Measurements from ENCODE around the gene MAML2.

The MAML2 gene

GRCh38 chr11:96149743-96150555 lies 193.0 kb downstream of the MAML2 start:
- no peak for DNase-seq

GRCh38 chr11:96147906-96148486 lies 195.0 kb downstream of the MAML2 start:
- DNase-seq, result no peak

GRCh38 chr11:96147186-96147585 lies 195.8 kb downstream of the MAML2 start:
- DNase-seq, result no peak

- no peak for DNase-seq
These were observed 196.2 kb downstream of the MAML2 start for GRCh38 chr11:96146765-96147164.

- no peak for DNase-seq
These were observed 197.8 kb downstream of the MAML2 start for GRCh38 chr11:96145163-96145585.

GRCh38 chr11:96144553-96144952 lies 198.4 kb downstream of the MAML2 start:
- DNase-seq, result no peak

- peak in 1 of 2 donors; percentile 62 for DNase-seq
These were observed 199.9 kb downstream of the MAML2 start for GRCh38 chr11:96143041-96143521.

- DNase-seq, result no peak
These were observed 201.4 kb downstream of the MAML2 start for GRCh38 chr11:96141626-96142025.

GRCh38 chr11:96139691-96140090 lies 203.3 kb downstream of the MAML2 start:
- no peak for DNase-seq

- no peak for DNase-seq
These were observed 205.6 kb downstream of the MAML2 start for GRCh38 chr11:96137373-96137772.

- DNase-seq, result no peak
These were observed 206.2 kb downstream of the MAML2 start for GRCh38 chr11:96136613-96137298.

- DNase-seq, result no peak
These were observed 208.4 kb downstream of the MAML2 start for GRCh38 chr11:96134602-96135001.

- no peak for DNase-seq
These were observed 210.6 kb downstream of the MAML2 start for GRCh38 chr11:96132437-96132836.

- peak in 1 of 2 donors; percentile 5 for DNase-seq
These were observed 212.9 kb downstream of the MAML2 start for GRCh38 chr11:96130061-96130620.

GRCh38 chr11:96127596-96127959 lies 215.4 kb downstream of the MAML2 start:
- DNase-seq, result no peak

GRCh38 chr11:96126917-96127595 lies 215.9 kb downstream of the MAML2 start:
- DNase-seq, result no peak

- DNase-seq, result no peak
These were observed 217.6 kb downstream of the MAML2 start for GRCh38 chr11:96125400-96125799.

GRCh38 chr11:96124155-96124554 lies 218.8 kb downstream of the MAML2 start:
- DNase-seq, result no peak

GRCh38 chr11:96123301-96123700 lies 219.7 kb downstream of the MAML2 start:
- no peak for DNase-seq

- DNase-seq, result no peak
These were observed 220.4 kb downstream of the MAML2 start for GRCh38 chr11:96122601-96123074.

- DNase-seq, result no peak
These were observed 223.8 kb downstream of the MAML2 start for GRCh38 chr11:96119211-96119610.

- DNase-seq, result peak in 1 of 2 donors; percentile 71
These were observed 226.6 kb downstream of the MAML2 start for GRCh38 chr11:96116376-96116775.
